ENCODE data around the gene MCC.

GRCh38 chr5:113397046-113397445, 91.2 kb downstream of the MCC start:
- TF ChIP-seq CTCF (conservative IDR thresholded peaks at IDR 0.05) (no peak), ZFX (IDR thresholded peaks at IDR 0.05) (no peak)
